Thoracic aorta (tissue), 2 donors: ENCODE measurements around the gene PDLIM4. TPM values are rescaled to one million over a fixed set of nuclear protein-coding genes. Genes with fewer than 3 reads are reported as not detected.

Experiments
- ATAC-seq: fragments of 150-250 bp; one replicate; pipeline ENCODE4 v1.8.0; 2017; ENCODE audit warnings: low read depth; ENCODE audit not compliant: insufficient number of reproducible peaks, low FRiP score
- DNase-seq: peaks from one replicate; pipeline ENCODE4 v3.0.0-alpha.2; 2020; ENCODE audit warnings: low spot score
- H3K27ac ChIP-seq, 2 donors: fragments of 200-600 bp; sonication (generic); 1 replicate in 1 of 2; 2 replicates in 1 of 2; pipeline ENCODE4 v1.5.1; 2016; ENCODE audit warnings: mild to moderate bottlenecking in 2 of 2, moderate library complexity in 2 of 2
- H3K27me3 ChIP-seq: fragments of 200-600 bp; sonication (generic); replicated peaks from 2 replicates; pipeline ENCODE4 v1.6.0; 2016; ENCODE audit warnings: mild to moderate bottlenecking; ENCODE audit not compliant: insufficient read depth
- H3K36me3 ChIP-seq: fragments of 200-600 bp; sonication (generic); one replicate; pipeline ENCODE4 v1.5.1; 2016
- H3K4me1 ChIP-seq, 2 donors: fragments of 200-600 bp; sonication (generic); 1 replicate in 1 of 2; 2 replicates in 1 of 2; pipeline versions ENCODE4 v1.5.1 to v1.6.0; 2016; ENCODE audit warnings: low read depth in 2 of 2, mild to moderate bottlenecking in 1 of 2; ENCODE audit not compliant: control insufficient read depth in 1 of 2
- H3K4me3 ChIP-seq: fragments of 200-600 bp; sonication (generic); 2 replicates; pipeline ENCODE4 v1.5.1; 2016; ENCODE audit warnings: mild to moderate bottlenecking
- H3K9me3 ChIP-seq: fragments of 200-600 bp; sonication (generic); 2 replicates; pipeline ENCODE4 v1.5.1; 2016
- CTCF ChIP-seq: fragments of 200-600 bp; sonication (generic); IDR thresholded peaks from one replicate; pipeline ENCODE4 v1.5.1; 2019; ENCODE audit warnings: antibody characterized with exemption
- total RNA-seq, 2 donors: library from RNA; depleted of rRNA; stranded (reverse); fragments of >200 nt; gene quantifications; one replicate each; pipeline versions ENCODE4 v1.1.0 to v1.2.3, GENCODE V29; 2016

The PDLIM4 gene
- total RNA-seq, 2 donors from 2014 or later, result 50.6 to 81.0 TPM

GRCh38 chr5:132237670-132238069 lies 19.8 kb upstream of the PDLIM4 start:
- Histone ChIP-seq H3K36me3 (no peaks in the 10 kb centered on the region), H3K9me3 (no peaks in the 10 kb centered on the region), H3K4me1 (no peaks in the 10 kb centered on the region), H3K4me3 (no peak overlapping the region), H3K27me3 (no peaks in the 10 kb centered on the region), H3K27ac (no peak overlapping the region)
- no peak for TF ChIP-seq CTCF
- no peak for DNase-seq
- ATAC-seq, result no peak

DNA sequence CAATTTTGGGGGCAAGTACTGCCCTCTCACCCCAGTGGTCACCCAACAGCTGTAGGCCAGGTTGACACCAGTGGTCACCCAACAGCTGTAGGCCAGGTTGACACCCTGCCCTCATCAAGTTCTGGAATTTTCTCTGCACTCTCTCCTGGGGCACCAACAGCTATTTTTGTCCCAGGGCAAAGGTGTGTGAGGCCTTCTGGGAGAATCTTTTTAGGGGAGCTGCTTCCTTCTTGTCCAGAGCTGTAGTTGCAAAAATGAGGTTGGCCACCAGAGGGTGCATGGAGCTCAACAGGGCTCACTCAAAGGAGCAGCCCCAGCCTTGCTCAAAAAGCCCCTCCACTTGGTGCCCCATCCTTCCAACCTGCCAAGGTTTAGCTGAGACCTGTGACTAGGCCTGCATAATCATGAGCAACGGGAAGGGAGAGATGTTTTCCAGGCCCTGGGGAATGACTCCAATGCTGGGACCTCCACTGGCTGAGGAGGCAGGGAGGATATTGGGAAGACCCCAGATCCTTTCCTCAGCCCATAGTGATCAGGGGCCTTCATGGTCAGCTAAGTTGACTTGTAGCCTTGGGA lies 19.2 kb upstream of the PDLIM4 start:
- ATAC-seq, result no peak
- peak; percentile 87 for TF ChIP-seq CTCF

DNA sequence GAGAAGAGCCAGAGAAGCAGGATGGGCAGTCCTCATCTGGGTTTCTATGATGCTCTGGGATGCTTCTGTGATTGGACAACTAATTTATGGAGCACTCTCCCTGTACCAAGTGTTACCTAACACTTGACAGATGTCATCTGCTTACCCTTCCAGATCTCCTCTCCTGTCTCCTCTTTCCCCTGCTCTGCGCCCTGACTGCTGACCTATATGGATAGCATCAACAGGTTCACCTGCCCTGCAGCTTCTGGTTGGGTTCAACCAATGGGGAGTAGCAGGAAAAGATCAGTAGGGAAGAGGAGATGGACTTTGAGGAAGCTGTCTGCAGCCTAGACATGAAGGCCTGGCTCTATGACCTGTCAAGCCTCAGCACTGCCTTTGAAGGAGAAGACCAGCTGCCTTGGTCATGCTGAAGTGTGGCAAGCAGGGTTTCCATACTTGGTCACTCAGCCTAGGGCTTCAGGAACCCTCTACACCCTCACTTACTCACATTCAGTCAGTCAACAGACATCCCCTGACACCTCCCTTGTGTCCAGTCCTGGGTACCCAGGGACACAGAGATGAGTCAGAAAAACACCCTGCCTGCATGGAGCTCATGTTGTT lies 18.5 kb upstream of the PDLIM4 start:
- Histone ChIP-seq H3K4me3 (no peak overlapping the region), H3K36me3 (no peaks in the 10 kb centered on the region), H3K27me3 (no peaks in the 10 kb centered on the region), H3K4me1 (no peaks in the 10 kb centered on the region), H3K9me3 (no peaks in the 10 kb centered on the region), H3K27ac (no peak overlapping the region)
- no peak for TF ChIP-seq CTCF
- DNase-seq (no peak), ATAC-seq (no peak)

More for the DNA sequence above, 19.2 kb upstream of the PDLIM4 start:
- Histone ChIP-seq H3K9me3 (no peaks in the 10 kb centered on the region), H3K27me3 (no peaks in the 10 kb centered on the region), H3K27ac (no peak overlapping the region), H3K36me3 (no peaks in the 10 kb centered on the region), H3K4me1 (no peaks in the 10 kb centered on the region), H3K4me3 (no peak overlapping the region)
- DNase-seq, result no peak

DNA sequence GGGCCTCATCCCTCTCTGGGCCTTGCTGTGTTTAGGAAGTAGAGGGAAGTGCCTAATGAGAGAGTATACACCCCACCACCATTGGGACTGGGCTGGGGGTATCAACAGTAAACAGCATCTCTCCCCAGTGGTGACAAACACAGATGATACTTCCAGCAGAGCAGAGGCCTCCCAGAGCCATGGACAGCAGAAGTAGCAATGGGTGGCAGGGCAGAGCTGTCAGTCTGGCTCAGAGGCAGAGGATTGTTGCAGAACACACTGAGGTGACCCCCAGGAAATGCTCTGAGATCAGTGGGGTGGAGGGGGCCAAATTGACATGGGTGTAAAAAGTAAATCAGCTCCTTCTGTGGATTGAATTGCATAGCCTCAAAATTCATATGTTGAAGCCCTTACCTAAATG lies 17.7 kb upstream of the PDLIM4 start:
- ATAC-seq (no peak), DNase-seq (no peak)
- Histone ChIP-seq H3K4me3 (no peak overlapping the region), H3K27me3 (no peaks in the 10 kb centered on the region), H3K4me1 (no peaks in the 10 kb centered on the region), H3K27ac (no peak overlapping the region), H3K9me3 (no peaks in the 10 kb centered on the region), H3K36me3 (no peaks in the 10 kb centered on the region)
- TF ChIP-seq CTCF, result no peak

DNA sequence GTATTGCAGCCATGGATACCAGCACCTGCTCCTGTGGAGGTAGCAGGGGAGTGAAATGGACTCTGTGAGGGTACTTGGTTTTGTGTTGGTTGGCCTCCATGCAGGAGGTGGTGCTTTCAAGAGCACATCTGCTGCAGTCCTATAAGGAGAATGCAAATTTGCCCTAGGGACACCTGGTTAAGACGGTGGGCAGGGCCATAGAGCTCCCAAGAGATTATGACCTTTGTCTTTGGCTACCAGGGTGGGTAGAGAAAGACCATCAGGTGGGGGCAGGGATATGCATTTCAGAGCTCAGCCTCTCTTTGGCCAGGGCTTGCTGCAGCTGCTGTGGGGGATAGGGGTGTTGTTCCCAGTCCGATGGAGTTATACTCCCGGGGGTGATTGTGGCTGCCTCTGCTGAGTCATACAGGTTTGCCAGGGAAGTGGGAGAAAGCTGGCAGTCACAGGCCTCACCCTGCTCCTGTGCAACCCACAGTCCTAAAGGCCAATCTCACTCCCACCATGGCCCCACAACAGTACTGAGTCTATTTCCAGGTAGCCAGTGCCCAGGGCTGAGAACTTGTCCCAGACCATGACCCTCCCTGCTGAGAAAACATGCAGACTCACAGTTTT lies 14.0 kb upstream of the PDLIM4 start:
- TF ChIP-seq CTCF, result no peak
- ATAC-seq, result no peak

More for the DNA sequence above, 14.0 kb upstream of the PDLIM4 start:
- Histone ChIP-seq H3K36me3 (no peaks in the 10 kb centered on the region), H3K27me3 (no peaks in the 10 kb centered on the region), H3K9me3 (peaks cover 2% of the 10 kb centered on the region), H3K4me3 (no peak overlapping the region), H3K27ac (no peak overlapping the region), H3K4me1 (no peaks in the 10 kb centered on the region)
- DNase-seq, result no peak
